SJSA1 (cell line): ENCODE measurements around the gene CLNK. TPM values are rescaled to one million over a fixed set of nuclear protein-coding genes. Genes with fewer than 3 reads are reported as not detected.

Experiments used
- DNase-seq, 2 experiments: peaks; one replicate each; pipeline ENCODE4 v3.0.0-alpha.2; 2015 to 2020; ENCODE audit warnings: low spot score in 2 of 2, low read depth in 1 of 2
- H3K27ac ChIP-seq: fragments of 250-450 bp; sonication (Bioruptor Pico); 2 replicates; pipeline ENCODE4 v1.5.1; 2020; ENCODE audit warnings: mild to moderate bottlenecking, moderate library complexity
- H3K27me3 ChIP-seq: fragments of 250-450 bp; sonication (Bioruptor Pico); replicated peaks from 2 replicates; pipeline ENCODE4 v1.5.1; 2020; ENCODE audit warnings: mild to moderate bottlenecking, moderate library complexity
- H3K36me3 ChIP-seq: fragments of 250-450 bp; sonication (Bioruptor Pico); 2 replicates; pipeline ENCODE4 v1.5.1; 2020; ENCODE audit warnings: mild to moderate bottlenecking
- H3K4me1 ChIP-seq: fragments of 250-450 bp; sonication (Bioruptor Pico); replicated peaks from 2 replicates; pipeline ENCODE4 v1.6.1; 2021; ENCODE audit warnings: mild to moderate bottlenecking
- H3K4me3 ChIP-seq: fragments of 250-450 bp; sonication (Bioruptor Pico); 2 replicates; pipeline ENCODE4 v1.5.1; 2020; ENCODE audit warnings: mild to moderate bottlenecking
- H3K9me3 ChIP-seq: fragments of 250-450 bp; sonication (Bioruptor Pico); replicated peaks from 2 replicates; pipeline ENCODE4 v1.5.1; 2020; ENCODE audit warnings: mild to moderate bottlenecking
- total RNA-seq: library from RNA; depleted of rRNA; stranded (reverse); fragments of >200 nt; shearing (Covaris generic); gene quantifications from 2 replicates; pipeline ENCODE4 v1.2.3, GENCODE V29; 2014

Gene CLNK
- total RNA-seq, 1 experiment from 2014 or later: not detected

GRCh38 chr4:10552591-10553280 is 131.8 kb downstream of the CLNK start:
- Histone ChIP-seq H3K9me3 (no peaks in the 10 kb centered on the region), H3K4me1 (no peaks in the 10 kb centered on the region), H3K4me3 (no peak overlapping the region), H3K36me3 (no peaks in the 10 kb centered on the region), H3K27ac (no peak overlapping the region), H3K27me3 (no peaks in the 10 kb centered on the region)
- DNase-seq: no peak

DNA sequence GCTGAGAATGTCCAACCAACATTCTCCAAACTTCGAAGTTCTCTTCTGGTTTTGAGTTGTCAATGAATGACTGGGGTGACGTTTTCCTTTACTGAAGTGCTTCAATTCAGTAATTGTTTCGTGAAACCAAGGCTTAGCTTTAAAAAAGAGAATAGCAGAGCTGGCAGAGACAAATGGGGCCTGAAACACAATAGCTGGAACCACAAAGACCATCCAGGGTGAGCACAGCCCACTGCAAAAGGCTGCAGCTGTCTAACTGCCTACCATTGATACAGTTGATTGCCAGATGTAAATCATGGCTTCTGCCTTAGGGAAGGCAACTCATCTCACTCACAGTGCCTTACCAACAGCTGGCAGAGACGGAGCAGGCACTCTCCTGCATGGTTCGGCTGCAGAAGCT is 148.7 kb downstream of the CLNK start:
- H3K27me3 ChIP-seq: no peaks in the 10 kb centered on the region
- H3K36me3 ChIP-seq: no peaks in the 10 kb centered on the region
- H3K27ac ChIP-seq: no peak overlapping the region
- no peak for DNase-seq
- H3K4me1 ChIP-seq: no peaks in the 10 kb centered on the region
- H3K9me3 ChIP-seq: no peaks in the 10 kb centered on the region
- no peak overlapping the region for H3K4me3 ChIP-seq

DNA sequence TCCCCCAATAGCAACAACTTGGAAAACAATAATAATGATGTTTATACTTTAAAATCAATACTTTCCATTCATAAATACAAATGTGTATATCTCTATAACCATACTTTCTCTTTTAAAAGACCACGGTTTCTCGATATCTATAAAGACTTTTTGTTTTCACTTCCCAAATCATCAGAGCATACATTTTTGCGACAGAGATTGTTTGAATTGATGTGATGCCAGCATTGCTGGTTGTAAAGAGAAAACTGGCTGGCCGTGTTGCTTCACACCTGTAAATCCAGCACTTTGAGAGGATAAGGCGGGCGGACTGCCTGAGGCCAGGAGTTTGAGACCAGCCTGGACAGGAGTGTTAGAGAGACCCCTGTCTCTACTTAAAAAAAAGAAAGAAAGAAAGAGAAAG is 149.7 kb downstream of the CLNK start:
- H3K4me3 ChIP-seq: no peak overlapping the region
- H3K27me3 ChIP-seq: no peaks in the 10 kb centered on the region
- H3K4me1 ChIP-seq: no peaks in the 10 kb centered on the region
- H3K27ac ChIP-seq: no peak overlapping the region
- DNase-seq: no peak
- H3K36me3 ChIP-seq: no peaks in the 10 kb centered on the region
- no peaks in the 10 kb centered on the region for H3K9me3 ChIP-seq

DNA sequence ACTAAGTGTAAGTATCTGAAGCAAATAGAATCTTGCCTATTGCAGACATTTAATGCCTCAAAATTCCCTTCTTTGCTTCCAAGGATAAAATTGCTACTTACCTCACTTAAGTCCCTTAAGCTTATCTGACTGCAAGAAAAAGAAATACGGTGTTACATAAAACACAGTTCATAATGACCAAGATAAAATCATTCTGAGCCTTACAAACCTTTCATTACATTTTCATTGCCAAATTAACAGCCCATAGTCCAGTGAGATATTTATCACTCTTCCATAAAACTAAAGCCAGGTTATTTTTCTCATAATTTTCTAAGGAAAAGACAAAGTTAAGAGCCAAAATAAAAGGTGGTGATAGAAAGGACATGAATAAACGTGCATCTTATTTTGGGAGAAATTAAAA is 152.4 kb downstream of the CLNK start:
- Histone ChIP-seq H3K4me1 (no peaks in the 10 kb centered on the region), H3K9me3 (no peaks in the 10 kb centered on the region), H3K36me3 (no peaks in the 10 kb centered on the region), H3K27me3 (no peaks in the 10 kb centered on the region), H3K4me3 (no peak overlapping the region), H3K27ac (no peak overlapping the region)
- DNase-seq: no peak

DNA sequence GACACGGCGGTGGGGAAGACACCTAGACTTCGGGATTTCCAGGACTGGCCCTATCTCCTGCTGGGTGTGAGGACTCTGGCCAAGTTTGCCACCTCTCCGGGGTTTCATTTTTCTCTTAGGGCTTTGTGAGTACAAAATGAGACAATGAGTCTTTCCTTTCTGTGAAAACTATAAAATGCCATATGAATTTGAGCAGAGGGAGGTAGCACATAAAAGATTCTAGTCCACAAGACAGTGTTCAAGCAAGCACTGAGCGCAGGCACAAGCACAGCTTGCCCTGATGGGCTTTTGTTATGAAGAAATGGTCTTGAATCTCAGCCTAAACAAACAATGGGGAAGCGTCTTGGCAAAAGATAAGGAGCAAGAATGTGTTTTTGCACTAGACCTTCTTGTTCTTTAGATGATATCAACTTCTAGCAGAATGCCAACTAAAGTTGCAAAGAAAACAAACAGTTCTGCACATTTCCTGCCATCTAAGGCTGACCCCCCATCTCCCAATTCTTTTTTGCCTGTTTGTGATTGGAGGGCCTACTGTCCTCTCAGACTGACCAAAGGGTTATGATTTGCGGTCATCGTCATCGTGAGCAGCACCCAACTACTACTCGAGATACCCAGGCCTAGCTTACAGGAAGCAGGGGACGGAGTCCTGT is 154.3 kb downstream of the CLNK start:
- DNase-seq: no peak
- Histone ChIP-seq H3K27ac (no peak overlapping the region), H3K36me3 (no peaks in the 10 kb centered on the region), H3K9me3 (no peaks in the 10 kb centered on the region), H3K27me3 (no peaks in the 10 kb centered on the region; the same call in 1 of the 2 replicates), H3K4me1 (no peaks in the 10 kb centered on the region), H3K4me3 (no peak overlapping the region)

- Histone ChIP-seq H3K9me3 (no peaks in the 10 kb centered on the region), H3K4me1 (no peaks in the 10 kb centered on the region), H3K4me3 (no peak overlapping the region), H3K27me3 (no peaks in the 10 kb centered on the region; the same call in 1 of the 2 replicates), H3K27ac (no peak overlapping the region), H3K36me3 (no peaks in the 10 kb centered on the region)
- no peak for DNase-seq
These were observed 155.1 kb downstream of the CLNK start for GRCh38 chr4:10529291-10530136.

GRCh38 chr4:10527438-10527837 is 157.1 kb downstream of the CLNK start:
- DNase-seq: no peak
- Histone ChIP-seq H3K27me3 (no peaks in the 10 kb centered on the region; the same call in 1 of the 2 replicates), H3K4me3 (no peak overlapping the region), H3K36me3 (no peaks in the 10 kb centered on the region), H3K9me3 (no peaks in the 10 kb centered on the region), H3K4me1 (no peaks in the 10 kb centered on the region), H3K27ac (no peak overlapping the region)

DNA sequence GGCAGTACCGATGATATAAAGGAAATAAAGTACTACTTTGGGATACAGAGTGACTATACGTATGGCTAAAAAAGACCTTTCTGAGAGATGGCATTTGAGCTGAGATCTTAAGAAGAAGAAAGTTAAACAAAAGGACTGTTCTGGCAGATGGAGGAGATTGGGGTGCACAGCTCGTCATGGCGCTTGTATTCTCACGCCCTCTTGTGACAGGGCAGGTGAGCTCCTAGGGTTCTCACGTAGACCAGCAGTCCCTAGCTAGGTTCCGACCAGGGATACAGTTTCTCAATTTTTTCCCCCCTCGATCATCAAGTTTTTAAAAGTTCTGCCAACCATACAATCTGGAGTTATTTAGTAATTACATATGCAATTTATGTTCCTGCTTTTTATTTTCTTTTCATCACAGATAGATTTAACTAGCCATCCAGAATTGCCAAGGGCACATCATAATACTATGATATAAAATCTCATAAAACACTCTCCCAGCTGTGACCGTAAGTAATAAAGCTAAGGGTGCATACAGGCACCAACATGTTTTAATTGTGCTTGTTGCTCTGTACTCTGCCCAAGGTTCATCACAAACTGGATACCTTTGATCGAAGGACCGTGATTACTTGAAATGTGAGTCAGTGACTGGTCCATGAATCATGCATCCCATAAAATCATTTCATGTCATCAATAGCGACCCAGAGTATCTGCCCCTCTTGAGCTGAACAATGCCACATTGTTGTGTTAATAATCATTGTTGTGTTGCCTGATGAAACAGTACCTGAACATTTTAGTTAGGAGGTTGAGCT is 157.9 kb downstream of the CLNK start:
- Histone ChIP-seq H3K4me3 (no peak overlapping the region), H3K27me3 (no peaks in the 10 kb centered on the region; the same call in 1 of the 2 replicates), H3K4me1 (no peaks in the 10 kb centered on the region), H3K36me3 (no peaks in the 10 kb centered on the region), H3K9me3 (no peaks in the 10 kb centered on the region), H3K27ac (no peak overlapping the region)
- DNase-seq: no peak

DNA sequence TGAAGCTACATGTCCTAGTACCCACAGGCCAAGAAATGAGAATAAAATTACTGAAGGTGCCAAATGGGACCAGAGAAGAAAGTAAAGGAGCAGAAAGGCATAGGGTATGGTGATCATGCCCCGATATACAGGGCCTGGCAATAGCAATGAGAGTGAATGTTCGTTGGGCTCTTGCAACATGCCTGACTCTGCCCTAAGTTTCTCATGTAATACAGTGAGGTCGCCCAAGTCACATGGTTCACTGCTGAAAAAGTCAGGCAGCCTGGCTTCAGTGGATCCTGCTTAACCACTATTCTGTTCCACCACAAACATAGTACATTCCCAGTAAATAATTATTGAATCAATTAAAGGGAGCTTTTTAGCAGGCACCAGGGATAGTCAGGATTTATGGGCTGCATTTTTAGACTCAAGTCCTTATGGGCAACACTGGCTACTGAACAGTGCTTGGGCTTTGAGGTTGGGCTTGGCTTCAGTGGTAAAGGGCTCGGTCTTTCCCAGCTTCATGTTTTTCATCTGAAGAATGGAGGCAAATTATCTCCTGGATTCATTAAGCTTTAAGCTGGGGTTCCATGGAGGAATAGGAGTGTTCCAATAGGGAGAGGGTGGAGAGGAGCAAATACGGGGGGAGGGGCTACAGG is 160.3 kb downstream of the CLNK start:
- Histone ChIP-seq H3K27ac (no peak overlapping the region), H3K36me3 (no peaks in the 10 kb centered on the region), H3K27me3 (no peaks in the 10 kb centered on the region; the same call in 1 of the 2 replicates), H3K4me1 (no peaks in the 10 kb centered on the region), H3K4me3 (no peak overlapping the region), H3K9me3 (no peaks in the 10 kb centered on the region)
- DNase-seq: no peak

- no peaks in the 10 kb centered on the region for H3K4me1 ChIP-seq
These were observed 163.1 kb downstream of the CLNK start for GRCh38 chr4:10521424-10521823.

DNA sequence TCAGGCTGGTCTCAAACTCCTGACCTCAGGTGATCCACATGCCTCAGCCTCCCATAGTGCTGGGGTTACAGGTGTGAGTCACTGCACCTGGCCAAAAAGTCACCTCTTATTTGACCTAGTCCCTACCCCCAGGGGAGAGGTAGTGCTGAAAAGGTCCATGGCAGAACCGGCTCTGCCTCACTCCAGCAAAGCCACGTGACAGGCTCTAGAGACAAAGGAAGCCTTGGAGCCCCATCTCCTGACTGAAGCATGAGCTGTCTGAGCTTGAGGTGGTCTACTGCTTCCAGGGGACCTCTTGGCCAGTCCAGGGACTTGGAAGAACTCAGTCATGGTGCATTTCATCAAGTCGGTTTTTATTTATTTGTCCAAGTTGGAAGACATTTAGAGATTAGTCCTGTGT is 174.8 kb downstream of the CLNK start:
- no peak overlapping the region for H3K27ac ChIP-seq
- no peak overlapping the region for H3K4me3 ChIP-seq
- H3K9me3 ChIP-seq: no peaks in the 10 kb centered on the region
- no peaks in the 10 kb centered on the region for H3K36me3 ChIP-seq
- no peak for DNase-seq
- no peaks in the 10 kb centered on the region for H3K27me3 ChIP-seq
- H3K4me1 ChIP-seq: no peaks in the 10 kb centered on the region

More at GRCh38 chr4:10521424-10521823, 163.1 kb downstream of the CLNK start:
- no peak overlapping the region for H3K4me3 ChIP-seq
- no peaks in the 10 kb centered on the region for H3K36me3 ChIP-seq
- H3K9me3 ChIP-seq: no peaks in the 10 kb centered on the region
- H3K27ac ChIP-seq: no peak overlapping the region
- DNase-seq: no peak
- H3K27me3 ChIP-seq: no peaks in the 10 kb centered on the region; the same call in 1 of the 2 replicates

DNA sequence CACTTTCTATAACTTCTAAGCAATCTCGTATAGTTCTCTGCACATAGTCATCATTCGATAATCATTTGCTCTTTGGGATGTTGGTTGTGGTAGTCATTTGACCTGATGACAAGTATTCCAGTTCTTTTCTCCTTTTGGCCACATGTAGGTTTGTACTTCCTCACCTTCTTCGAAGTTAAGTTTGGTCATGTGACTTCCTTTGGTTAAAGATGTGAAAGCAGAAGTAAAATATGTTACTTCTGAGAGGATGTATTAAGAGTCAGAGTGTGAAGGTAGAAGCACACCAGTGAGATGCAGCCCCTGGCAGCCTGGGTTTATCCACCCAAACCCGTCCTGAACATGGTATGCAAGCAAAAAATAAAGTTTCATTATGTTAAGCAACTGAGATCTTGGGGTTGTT is 178.5 kb downstream of the CLNK start:
- H3K4me3 ChIP-seq: no peak overlapping the region

DNA sequence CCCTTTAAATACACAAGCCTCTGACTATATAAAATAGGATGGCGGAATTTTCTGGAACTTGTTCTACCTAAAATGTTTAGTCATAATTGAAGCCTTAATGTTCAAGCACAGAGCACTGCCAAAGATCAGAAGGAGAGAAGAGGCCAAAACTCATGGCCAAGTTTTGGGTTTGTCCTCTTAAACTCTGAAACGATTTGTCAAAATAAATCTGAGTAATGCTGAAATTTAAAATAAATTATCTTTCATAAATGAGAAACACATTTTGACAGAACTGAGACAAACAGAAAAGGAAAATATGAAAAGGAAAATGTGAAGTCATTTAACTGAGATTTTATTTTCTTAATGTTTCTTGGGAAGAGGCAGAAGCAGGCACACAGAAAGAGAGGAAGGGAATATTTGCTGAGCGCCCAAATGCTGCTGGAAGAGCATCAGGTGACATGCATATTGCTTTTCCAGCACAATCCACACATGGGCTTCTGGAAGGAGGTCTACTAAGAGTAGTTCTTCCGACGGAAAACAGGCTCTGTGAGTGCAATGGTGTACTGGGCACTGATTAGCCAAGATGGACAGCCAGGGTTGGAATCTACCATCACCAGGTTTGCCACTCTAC is 179.9 kb downstream of the CLNK start:
- Histone ChIP-seq H3K27me3 (no peaks in the 10 kb centered on the region), H3K4me3 (no peak overlapping the region), H3K27ac (no peak overlapping the region), H3K4me1 (no peaks in the 10 kb centered on the region), H3K36me3 (no peaks in the 10 kb centered on the region), H3K9me3 (no peaks in the 10 kb centered on the region)
- no peak for DNase-seq

More for the DNA sequence above, 178.5 kb downstream of the CLNK start:
- no peaks in the 10 kb centered on the region for H3K36me3 ChIP-seq
- H3K9me3 ChIP-seq: no peaks in the 10 kb centered on the region
- no peaks in the 10 kb centered on the region for H3K4me1 ChIP-seq
- no peak for DNase-seq
- no peaks in the 10 kb centered on the region for H3K27me3 ChIP-seq
- H3K27ac ChIP-seq: no peak overlapping the region
